Erythroblast (primary cell): ENCODE measurements around the gene FBXW12.
A peak's percentile ranks its signal among the peaks of the same experiment; 100 is the strongest.

ENCODE experiments used
- DNase-seq, 2 experiments: peaks; one replicate each; lab custom pipeline; 2025; lab: John Stamatoyannopoulos, UW
- GATA1 ChIP-seq: IDR thresholded peaks from 2 replicates; pipeline ENCODE4 v1.6.1; 2011; ENCODE audit warnings: low read depth, mild to moderate bottlenecking, control low read depth, low read length, moderate library complexity
- POLR2A ChIP-seq: IDR thresholded peaks from 2 replicates; pipeline ENCODE4 v1.6.1; 2011; ENCODE audit warnings: mild to moderate bottlenecking, low read length

Gene FBXW12

DNA sequence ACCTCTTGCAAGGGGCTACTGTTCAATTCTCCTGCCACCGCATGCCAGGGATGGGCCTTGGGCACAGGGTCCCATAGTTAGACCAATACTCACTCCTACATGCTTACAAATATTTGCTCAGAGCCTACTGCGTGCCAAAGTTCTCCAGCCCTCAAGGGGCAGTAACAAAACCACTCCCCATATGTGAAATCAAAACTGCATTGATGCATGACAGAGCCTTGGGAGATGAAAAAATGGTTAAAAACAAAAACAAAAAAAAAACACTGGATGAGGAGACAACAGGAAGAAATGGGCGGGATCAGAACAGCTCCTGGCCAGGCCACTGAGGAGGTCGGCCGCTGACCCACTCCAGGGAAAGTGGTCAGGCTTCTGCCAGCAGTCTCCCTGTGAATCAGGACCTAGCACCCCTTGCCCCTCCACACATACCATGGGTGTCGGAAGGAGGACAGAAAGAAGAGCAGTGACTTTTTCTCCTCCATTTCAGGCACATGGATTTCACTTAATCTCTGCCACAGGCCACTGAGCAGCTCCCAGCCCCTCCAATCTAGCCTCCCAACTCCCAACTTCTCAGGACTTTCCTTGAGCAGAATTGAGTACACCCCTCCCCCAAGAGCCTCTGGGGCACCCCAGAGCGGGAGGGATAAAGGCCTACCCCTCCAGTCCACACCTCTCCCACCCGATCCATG lies 55.1 kb downstream of the FBXW12 start:
- DNase-seq = no peak
- TF ChIP-seq POLR2A (no peak), GATA1 (no peak)

DNA sequence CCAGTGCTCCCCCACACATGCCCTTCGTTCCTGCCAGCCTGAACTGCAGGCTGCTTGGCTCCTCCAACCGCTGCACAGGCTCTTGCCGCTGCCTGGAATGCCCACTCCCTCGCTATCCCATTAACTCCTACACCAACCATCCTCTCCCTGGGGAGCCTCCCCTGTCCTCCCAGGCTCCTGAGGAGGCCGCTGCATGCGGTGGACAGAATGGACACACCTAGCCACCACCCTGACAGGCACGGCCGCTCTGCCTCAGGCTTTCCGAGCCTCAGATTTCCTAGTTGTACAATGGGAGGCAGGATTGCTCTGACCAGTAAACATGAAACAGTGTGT lies 55.6 kb downstream of the FBXW12 start:
- DNase-seq = no peak
- no peak for TF ChIP-seq GATA1
- no peak for TF ChIP-seq POLR2A

DNA sequence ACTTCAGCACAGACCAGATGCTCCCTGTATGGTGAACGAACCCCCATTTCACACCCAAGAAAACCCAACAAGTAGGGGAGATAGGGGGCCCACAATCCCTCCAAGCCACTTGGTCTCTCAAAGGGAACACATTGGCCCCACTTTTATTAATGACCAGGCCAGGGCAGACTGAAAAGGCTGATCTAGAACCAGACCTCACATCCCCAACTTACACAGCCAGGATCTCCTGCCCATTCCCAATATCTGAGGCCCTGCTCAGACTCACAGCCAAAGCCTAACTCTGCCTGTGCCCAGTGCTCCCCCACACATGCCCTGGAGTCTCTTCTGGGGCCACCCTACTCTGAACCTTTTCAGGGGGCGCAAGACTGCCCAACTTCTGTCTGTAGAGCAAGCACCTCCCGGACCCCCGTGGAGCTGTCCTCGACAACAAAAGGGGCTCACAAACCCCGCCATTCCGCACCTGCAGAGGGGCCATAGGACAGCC lies 56.1 kb downstream of the FBXW12 start:
- no peak for TF ChIP-seq POLR2A
- TF ChIP-seq GATA1 = no peak
- no peak for DNase-seq

DNA sequence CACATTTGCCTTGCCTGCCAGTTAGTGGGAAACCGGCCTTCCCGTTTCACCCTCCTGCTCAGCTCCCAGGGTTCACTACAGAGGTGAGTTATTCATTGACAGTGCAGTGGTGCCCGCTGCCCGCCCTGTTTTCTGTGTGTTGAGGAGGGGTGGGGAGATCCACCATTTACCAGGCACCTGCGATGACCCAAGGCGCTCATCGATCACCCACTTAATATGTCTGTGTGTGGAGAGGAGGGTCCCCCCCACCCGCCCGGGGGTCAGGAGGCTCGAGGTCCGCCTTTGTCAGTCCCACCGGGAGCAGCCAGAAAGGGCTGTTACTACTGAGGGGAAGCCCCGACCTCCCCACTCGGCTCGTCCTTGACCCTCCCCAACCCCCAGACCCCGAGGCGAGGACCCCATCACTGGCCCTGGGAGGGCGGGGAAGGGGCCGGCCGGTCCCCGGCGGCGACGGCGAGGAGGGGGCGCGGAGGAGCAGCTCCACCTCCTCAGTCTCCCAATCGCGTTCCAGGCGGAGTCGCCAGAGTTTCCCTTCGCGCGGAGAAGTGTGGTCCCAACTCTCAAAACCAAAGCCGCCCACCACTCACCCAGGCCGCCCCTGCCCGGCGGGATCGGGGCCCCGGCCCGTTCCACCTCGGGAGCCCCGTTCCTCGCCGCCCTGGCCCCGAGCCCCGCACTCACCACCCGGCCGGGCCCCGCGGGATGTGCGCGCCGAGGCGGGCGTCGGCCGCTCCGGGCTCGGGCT lies 56.7 kb downstream of the FBXW12 start:
- no peak for DNase-seq
- no peak for TF ChIP-seq GATA1
- no peak for TF ChIP-seq POLR2A

DNA sequence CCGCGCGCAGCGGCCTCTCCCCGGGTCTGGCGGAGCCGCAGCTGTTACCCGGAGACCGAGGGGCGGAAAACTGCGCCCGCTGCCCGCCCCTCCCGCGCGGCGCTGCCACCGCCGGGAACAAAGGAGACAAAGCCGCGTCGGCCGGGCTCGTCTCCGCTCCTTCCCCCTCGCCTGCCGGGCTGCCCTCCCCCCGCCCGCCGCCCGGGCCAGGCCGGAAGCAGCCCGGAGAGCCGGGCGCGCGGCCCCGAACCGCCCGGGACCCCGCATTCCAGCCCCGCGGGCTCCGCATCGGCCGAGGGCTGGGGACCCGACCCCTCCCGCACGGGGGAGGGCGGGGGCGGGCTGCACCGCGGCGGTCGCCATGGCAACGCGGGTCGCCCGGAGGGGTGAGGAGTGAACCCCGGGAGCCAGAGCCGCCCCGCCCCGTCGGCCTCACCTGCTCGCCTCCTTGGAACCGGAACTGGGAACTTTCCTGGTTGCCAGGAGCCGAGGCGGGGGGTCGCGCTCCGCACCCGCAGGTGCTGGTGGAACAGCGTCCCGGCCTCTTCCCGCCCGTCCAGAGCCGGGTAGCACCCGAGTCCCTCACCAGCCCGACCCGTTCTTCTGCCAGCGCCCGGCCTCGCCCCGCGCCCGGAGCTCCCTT lies 57.4 kb downstream of the FBXW12 start:
- peak; percentile 35 to 42 for DNase-seq
- TF ChIP-seq POLR2A (no peak), GATA1 (no peak)

DNA sequence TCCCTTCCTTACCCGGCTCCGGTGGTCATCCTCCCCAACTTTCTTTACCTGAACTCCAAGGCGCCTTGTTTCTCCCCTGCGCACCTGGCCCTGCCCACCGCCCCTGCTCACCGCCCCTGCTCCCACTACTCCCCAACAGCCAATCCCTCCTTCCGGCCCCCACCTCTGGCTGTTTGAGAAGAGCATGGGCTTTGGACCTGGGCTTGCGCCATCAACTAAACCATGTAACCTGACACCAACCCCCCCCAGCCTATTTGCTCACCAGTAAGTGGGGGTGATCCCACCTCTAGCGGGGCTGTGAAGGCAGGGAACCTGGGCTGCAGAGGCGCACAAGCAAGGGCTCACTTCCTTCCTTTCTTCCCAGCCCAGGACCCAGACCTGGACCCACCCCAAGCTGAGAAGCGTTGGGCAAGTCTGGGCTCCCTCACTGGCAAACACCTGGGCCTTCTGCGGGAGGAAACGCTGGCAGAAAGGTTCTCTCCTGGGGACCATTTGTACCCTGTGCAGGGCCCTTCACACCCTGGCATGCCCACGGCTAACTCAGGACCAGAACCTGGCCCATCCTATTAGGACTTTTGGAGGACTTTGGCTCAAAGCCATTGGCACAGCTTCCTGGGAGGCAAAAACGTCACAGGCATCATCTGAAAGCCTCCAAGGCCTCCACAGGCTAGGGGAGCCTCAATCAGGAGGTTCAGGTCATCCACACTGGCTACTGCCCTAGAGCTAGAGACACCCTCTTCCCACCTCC lies 58.1 kb downstream of the FBXW12 start, which contains the start of gene PLXNB1:
Gene PLXNB1, minus strand, starts transcription at position 127 of the 748 bp plus-strand sequence. CDS start 5,475 bp downstream, outside the sequence.
- no peak for DNase-seq
- TF ChIP-seq GATA1 (no peak), POLR2A (no peak)

DNA sequence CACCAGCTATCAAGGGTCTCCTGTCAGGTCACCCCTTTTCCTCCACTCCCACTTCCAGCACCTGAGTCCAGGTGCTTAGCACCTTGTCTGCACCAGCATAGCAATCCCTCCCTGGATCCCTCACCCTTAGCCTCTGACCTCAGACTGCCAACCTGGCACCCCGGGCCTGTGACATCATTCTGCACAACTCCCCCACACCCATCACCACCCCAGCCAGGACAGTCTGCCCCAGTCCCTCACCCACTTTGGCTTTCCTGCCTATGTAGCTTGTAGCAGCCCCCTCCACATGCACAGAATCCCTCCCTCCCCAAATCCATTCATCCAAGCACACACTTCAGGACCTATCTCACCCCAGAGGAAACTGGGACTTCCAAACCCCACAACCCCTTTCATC lies 58.7 kb downstream of the FBXW12 start:
- DNase-seq = no peak
- no peak for TF ChIP-seq GATA1
- TF ChIP-seq POLR2A = no peak

DNA sequence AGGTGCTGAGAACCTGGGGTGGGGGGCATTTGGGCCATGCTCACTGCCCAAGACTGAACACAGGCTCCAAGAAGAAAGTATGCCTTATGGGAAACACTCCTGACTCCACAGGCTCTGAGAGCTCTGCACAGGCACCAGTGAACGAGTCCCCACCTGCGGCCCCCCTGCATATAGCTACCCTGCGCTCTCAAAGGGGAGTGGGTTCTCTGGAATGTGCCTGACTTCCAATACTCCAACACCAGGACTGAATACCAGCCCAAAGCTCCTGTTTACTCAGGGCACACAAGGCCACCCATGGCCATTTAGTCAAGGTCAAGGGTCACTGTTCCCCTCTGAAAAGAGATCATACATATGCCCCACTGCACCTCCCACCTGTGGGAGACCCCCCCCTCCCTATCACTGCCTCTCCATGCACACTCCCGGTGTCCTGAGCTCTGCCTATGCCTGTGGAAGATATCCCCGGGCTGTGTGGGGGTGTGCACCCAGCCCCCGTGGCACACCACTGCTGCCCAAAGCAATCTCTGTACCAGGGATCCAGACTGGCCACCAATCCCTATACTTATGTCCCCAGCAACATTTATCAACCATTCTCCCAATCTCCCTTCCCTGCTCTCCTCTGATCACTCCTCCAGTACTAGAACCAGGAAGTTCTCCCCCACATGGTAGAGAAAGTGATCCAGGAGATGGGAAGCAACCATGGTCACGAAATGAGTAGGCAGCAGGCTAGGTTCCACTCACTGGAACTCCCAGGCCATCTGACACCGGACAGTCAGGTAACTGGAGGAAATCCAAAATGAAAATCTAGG lies 59.4 kb downstream of the FBXW12 start:
- no peak for DNase-seq
- TF ChIP-seq POLR2A (no peak), GATA1 (no peak)

DNA sequence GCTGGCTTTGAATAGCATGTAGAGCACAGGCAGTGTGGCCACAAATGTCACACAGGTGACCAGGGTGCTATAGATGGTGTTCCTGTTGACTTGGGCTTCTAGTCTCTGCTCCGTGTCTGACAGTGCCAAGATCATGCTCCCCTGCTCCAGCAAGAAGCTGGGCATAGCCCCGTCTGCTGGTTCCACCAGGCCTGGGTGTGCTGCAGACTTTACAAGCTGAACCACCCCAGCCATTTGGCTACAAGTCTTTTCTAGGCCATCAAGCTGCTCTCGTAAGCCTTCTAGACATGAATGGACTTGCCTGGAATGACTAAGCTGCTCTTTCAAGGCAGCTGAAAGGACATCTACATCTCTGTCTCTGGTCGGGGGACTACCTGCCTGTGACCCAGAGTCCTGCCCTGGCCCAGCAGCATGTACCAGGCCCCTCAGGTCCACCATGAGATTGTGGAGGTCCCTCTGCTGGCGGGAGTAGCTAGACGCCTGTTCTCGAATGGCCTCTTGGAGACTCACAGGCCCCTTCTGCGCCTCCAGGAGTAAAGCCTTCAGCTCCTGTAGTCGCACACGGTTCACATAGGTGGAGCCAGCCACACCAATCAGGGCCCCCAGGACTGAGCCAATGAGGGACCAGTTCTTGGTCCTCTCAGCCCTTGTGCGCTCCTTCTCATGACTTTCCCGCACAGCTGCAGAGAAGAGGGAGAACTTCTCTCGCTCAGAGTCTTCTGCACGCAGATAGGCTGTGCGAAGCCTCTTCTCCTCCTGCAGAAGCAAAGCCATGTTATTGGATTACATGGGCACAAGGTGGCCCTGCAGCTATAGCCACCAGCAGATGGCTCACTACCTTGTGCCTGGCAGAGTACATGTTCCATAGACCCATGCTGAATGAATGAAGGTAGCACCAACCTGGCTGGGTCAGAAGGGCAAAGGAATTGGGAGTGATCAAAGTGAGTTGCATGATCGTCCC lies 60.7 kb downstream of the FBXW12 start:
- peak in 1 of 2 experiments; percentile 24 for DNase-seq
- TF ChIP-seq GATA1 (no peak), POLR2A (no peak)

DNA sequence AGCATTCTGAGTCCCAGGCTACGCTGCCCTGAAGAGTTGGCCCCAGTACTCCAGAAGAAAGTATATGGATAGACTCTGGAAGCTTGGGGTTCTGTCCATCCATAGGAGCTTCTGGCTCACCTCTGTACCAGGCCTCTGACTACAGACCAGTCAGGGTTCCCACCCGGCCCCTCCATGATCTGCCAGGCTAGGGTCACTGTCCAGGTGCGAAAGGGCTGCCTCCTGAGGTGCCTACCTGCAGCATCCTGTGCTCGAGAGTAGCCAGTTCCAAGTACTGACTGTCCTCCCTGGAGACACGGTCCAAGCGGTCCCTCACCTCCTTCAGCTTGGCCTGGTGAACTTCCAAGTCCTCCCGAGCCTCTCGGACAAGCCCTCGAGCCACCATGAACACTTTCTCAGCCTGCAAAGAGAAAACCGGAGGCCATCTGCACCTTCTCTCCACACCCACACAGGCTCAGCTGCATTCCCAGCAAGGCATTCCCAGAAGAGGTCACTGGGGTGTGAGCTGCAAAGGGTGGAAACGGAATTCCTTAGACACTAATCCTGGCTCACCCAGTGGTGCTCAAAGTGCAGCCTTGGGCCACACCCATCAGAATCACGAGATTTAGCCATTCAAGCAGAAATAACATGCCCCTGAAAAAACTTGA lies 61.6 kb downstream of the FBXW12 start:
- no peak for DNase-seq
- no peak for TF ChIP-seq POLR2A
- TF ChIP-seq GATA1 = no peak

DNA sequence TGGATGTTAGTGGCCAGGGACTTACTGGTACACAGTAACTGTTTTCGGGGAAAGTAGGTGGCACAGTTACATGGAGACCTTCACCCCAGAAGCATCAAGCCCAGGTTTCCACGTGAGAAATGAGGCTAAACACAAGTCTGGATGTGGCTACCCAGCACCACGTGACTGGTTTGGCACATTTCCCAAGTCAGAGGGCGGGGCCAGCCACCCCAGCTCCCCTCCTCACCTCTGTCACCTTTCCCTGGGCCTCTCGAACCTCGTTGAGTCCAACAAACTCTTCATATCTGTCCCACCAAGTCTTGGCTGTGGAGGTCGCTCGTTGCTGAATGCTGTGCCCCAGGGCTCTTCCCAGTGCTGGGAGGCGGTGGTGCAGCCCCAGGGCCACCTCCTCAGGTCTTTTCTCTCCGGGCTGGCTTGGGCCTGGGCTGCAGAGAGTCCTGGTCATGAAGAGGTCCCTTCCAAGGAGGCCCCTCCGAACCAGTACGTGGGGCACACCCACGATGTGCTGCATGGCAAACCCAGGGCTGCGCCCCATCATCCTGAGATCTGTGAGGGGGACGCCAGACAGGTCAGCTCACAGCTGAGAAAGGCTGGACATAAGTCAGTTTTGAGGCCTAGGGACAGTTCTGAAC lies 62.7 kb downstream of the FBXW12 start:
- no peak for TF ChIP-seq GATA1
- TF ChIP-seq POLR2A = no peak
- DNase-seq = peak; percentile 26 to 54

DNA sequence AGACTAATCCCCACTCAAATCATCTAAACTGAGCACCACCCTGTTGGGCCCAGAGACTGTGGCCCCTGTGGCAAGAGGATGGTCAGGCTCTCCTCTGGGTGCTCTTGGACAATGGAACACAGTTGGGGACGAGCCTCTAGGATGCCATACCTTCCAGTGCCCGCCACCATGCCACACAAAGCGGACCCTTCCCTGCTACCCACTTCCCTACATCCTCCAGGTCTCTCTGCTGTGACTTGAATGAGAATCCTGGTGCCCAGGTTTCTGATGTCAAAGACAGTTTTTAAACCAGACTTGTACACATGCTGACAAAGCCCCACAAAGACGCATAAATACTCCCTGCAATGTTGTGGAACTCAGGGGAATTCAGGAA lies 63.2 kb downstream of the FBXW12 start:
- TF ChIP-seq GATA1 = no peak
- no peak for TF ChIP-seq POLR2A
- DNase-seq = no peak
